ENCODE results near the gene GJB3.
"Not testable (repeated sequence)": the region's sequence is repeated elsewhere in the genome, so short reads cannot be mapped to it uniquely, and the experiment has no call there.

The GJB3 gene

GRCh38 chr1:34761176-34761761, 19.7 kb upstream of the GJB3 start:
- DNase-seq, result no peak

GRCh38 chr1:34761776-34762307, 19.2 kb upstream of the GJB3 start:
- DNase-seq, result no peak

- no peak for DNase-seq
Measured at GRCh38 chr1:34762474-34763141, 18.4 kb upstream of the GJB3 start.

GRCh38 chr1:34763142-34763781, 17.8 kb upstream of the GJB3 start:
- DNase-seq, result no peak

- DNase-seq, result no peak
Measured at GRCh38 chr1:34768856-34769255, 12.2 kb upstream of the GJB3 start.

GRCh38 chr1:34770891-34771504, 10.0 kb upstream of the GJB3 start:
- no peak for DNase-seq

GRCh38 chr1:34771573-34772371, 9.2 kb upstream of the GJB3 start:
- no peak for DNase-seq

- DNase-seq, result not testable (repeated sequence)
Measured at GRCh38 chr1:34773114-34773513, 7.9 kb upstream of the GJB3 start.

- no peak for DNase-seq
Measured at GRCh38 chr1:34774957-34775356, 6.1 kb upstream of the GJB3 start.

GRCh38 chr1:34776911-34777310, 4.1 kb upstream of the GJB3 start:
- no peak for DNase-seq

- no peak for DNase-seq
Measured at GRCh38 chr1:34777519-34778321, 3.3 kb upstream of the GJB3 start.

- no peak for DNase-seq
Measured at GRCh38 chr1:34778381-34778780, 2.6 kb upstream of the GJB3 start.

GRCh38 chr1:34779005-34779404, 2.0 kb upstream of the GJB3 start:
- DNase-seq, result no peak

GRCh38 chr1:34779526-34779925, 1.5 kb upstream of the GJB3 start:
- DNase-seq, result no peak

- no peak for DNase-seq
Measured at GRCh38 chr1:34779962-34780361, 1.1 kb upstream of the GJB3 start.

GRCh38 chr1:34780528-34780927, 486 bp upstream of the GJB3 start:
- DNase-seq, result no peak

- DNase-seq, result no peak
Measured at GRCh38 chr1:34781844-34782391, 904 bp downstream of the GJB3 start.

GRCh38 chr1:34784751-34785221, 3.8 kb downstream of the GJB3 start:
- no peak for DNase-seq

- no peak for DNase-seq
Measured at GRCh38 chr1:34785231-34785874, 4.3 kb downstream of the GJB3 start.

- DNase-seq, result no peak
Measured at GRCh38 chr1:34785875-34786470, 5.0 kb downstream of the GJB3 start.
